Left lung (tissue), 10 donors: ENCODE results near the gene DLGAP1. TPM values are rescaled to one million over a fixed set of nuclear protein-coding genes. Genes with fewer than 3 reads are reported as not detected.

Experiments
- ATAC-seq: fragments of 200-7000 bp; cut with Tn5 transposase; one replicate; pipeline ENCODE4 v1.9.1; 2020; ENCODE audit warnings: moderate library complexity
- DNase-seq, 4 donors: peaks; one replicate each; pipeline ENCODE4 v3.0.0-alpha.2; 2013 to 2020
- H3K27ac ChIP-seq, 2 donors: fragments of 200-600 bp; sonication (generic) in 1 of 2; one replicate each; pipeline versions ENCODE4 v1.5.0 to v1.8.0; 2020 to 2021
- H3K27me3 ChIP-seq, 2 donors: fragments of 200-600 bp; sonication (generic) in 1 of 2; one replicate each; pipeline versions ENCODE4 v1.5.0 to v1.8.0; 2020 to 2021
- H3K36me3 ChIP-seq, 2 donors: fragments of 200-600 bp; sonication (generic) in 1 of 2; one replicate each; pipeline versions ENCODE4 v1.5.0 to v1.8.0; 2020 to 2021
- H3K4me1 ChIP-seq, 2 donors: fragments of 200-600 bp; one replicate each; pipeline ENCODE4 v1.8.0; 2021
- H3K4me3 ChIP-seq, 2 donors: fragments of 200-600 bp; sonication (generic) in 1 of 2; one replicate each; pipeline versions ENCODE4 v1.5.0 to v1.8.0; 2020 to 2021; ENCODE audit warnings: mild to moderate bottlenecking in 1 of 2
- H3K9me3 ChIP-seq, 2 donors: fragments of 200-600 bp; sonication (generic) in 1 of 2; one replicate each; pipeline versions ENCODE4 v1.5.0 to v1.8.0; 2020 to 2021
- intact Hi-C, 2 donors: fragments of 100-400 bp; cut with DNase I; formaldehyde crosslinking; loops; one replicate each; pipeline versions ENCODE4 v1.11.2 to v1.14.2; 2022
- polyA plus RNA-seq, 6 donors: library from polyadenylated mRNA; unstranded; fragments of 120-200 nt; gene quantifications; one replicate each; pipeline ENCODE4 v1.2.1, GENCODE V29; 2013; ENCODE audit not compliant: insufficient read length in 6 of 6
- total RNA-seq, 2 donors: library from RNA; stranded (reverse); fragmentation: NEBNext Ultra II Directional; extraction: Animal tissue kit (Norgen Biotek cat#: 25700); gene quantifications; one replicate each; pipeline ENCODE4 v1.2.1, GENCODE V29; 2021
- TF ChIP-seq, protein P1 (sequence below), 2 donors: fragments of 200-600 bp; sonication (generic) in 1 of 2; IDR thresholded peaks; one replicate each; pipeline versions ENCODE4 v1.5.0 to v1.8.0; 2021; ENCODE audit warnings: antibody characterized with exemption in 2 of 2
- donor health status: DM: no; HTN: yes; CAD: no.
- donor health status: DM: no; HTN: no; CAD: no.

DLGAP1 gene
- total and polyA plus RNA-seq, 8 donors = 1.6 to 4.0 (median 2.1) TPM

DNA sequence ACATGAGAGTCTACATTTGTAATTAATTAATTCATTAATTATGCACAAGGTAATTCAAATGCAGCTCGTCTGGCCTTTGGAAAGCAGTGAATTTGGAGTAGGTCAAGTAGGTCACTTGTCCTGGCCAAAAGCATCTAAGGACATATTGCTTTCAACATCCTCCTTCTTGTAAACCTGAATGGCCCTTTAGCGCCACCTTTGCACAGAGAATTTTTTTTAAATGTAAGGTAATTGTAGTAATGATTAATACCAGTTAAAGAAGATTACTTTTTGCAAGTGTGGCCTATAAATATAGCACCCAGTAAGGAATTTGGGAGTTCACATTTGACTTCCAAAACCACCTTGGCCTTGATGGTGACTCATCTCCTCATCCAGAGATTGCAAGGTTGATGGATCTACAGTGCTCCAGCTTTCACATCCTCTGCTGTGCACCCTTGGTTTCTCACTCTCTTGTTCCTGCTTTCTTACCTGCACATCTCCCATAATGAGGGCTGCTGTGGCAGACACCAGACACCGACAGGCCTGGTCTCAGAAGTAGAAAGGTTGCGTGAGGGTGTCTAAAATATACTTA, 523.5 kb downstream of the DLGAP1 start:
- TF ChIP-seq, protein P1, sequence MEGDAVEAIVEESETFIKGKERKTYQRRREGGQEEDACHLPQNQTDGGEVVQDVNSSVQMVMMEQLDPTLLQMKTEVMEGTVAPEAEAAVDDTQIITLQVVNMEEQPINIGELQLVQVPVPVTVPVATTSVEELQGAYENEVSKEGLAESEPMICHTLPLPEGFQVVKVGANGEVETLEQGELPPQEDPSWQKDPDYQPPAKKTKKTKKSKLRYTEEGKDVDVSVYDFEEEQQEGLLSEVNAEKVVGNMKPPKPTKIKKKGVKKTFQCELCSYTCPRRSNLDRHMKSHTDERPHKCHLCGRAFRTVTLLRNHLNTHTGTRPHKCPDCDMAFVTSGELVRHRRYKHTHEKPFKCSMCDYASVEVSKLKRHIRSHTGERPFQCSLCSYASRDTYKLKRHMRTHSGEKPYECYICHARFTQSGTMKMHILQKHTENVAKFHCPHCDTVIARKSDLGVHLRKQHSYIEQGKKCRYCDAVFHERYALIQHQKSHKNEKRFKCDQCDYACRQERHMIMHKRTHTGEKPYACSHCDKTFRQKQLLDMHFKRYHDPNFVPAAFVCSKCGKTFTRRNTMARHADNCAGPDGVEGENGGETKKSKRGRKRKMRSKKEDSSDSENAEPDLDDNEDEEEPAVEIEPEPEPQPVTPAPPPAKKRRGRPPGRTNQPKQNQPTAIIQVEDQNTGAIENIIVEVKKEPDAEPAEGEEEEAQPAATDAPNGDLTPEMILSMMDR (IDR thresholded peaks at IDR 0.05) = no peak
- no peak for ATAC-seq
- Histone ChIP-seq H3K36me3 (no peaks in the 10 kb centered on the region), H3K27me3 (no peaks in the 10 kb centered on the region), H3K4me3 (no peak overlapping the region), H3K9me3 (no peaks in the 10 kb centered on the region), H3K4me1 (no peaks in the 10 kb centered on the region), H3K27ac (no peak overlapping the region)
- no peak for DNase-seq
- intact Hi-C loops = no loop called here

DNA sequence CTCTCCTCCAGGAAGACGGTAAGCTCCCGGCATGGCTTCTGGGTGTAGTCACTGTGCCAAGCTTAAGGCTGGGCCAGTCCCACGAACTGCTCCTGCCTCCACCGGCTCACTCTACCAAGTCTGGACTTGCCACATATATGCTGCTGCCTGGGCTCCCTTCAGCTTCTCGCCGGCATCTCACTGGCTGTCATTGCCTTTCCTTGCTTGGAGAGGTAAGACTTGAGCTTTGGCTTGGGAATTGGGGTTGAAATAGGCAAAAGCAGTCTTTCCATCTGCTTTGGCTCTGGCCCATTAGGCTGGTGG, 524.1 kb downstream of the DLGAP1 start:
- Histone ChIP-seq H3K9me3 (no peaks in the 10 kb centered on the region), H3K4me1 (no peaks in the 10 kb centered on the region), H3K27ac (no peak overlapping the region), H3K4me3 (no peak overlapping the region), H3K27me3 (no peaks in the 10 kb centered on the region), H3K36me3 (no peaks in the 10 kb centered on the region)
- intact Hi-C loops = no loop called here
- no peak for ATAC-seq
- DNase-seq = no peak
- TF ChIP-seq, protein P1 (IDR thresholded peaks at IDR 0.05) = no peak

DNA sequence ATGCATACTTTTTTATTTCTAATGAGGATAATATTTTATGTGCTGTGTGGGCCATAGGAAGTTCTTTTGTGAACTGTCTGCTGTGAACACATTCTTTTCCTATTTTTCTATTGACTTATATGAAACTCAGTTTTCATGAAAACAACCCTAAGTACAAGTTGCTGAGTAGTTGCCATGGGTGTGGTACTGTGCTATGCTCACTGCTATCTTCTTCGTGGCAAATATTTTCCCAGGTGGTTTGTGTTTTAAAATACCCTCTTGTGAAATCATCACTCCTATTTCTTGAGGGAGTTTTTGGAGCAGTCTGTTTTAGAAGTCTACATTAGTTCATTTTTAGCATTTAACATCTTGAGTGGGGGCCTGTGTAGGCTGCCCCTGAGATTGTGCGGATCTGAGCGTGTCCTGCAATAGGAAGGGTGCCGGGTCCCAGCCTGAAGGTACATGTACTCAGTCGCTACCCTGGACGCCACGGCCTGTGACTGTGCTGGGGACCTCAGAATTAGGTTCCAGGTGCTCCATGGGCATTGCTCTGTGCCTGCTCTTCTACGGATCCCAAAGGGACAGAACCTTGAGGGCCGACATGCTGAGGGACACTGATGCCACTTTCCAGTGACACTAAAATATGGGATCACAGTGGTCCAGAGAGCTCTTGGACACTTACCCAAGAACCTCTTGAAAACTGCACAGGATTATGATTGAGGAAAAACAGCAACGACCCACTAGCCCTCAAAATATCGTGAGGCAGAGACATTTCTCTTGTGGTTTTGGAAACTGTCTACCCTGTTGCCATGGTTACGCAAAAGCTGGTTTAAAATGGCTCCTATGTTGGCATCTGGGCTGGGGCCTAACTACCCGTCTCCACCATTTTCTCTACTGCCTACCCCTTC, 524.7 kb downstream of the DLGAP1 start:
- no peak overlapping the region for H3K4me3 ChIP-seq
- no peaks in the 10 kb centered on the region for H3K9me3 ChIP-seq
- TF ChIP-seq, protein P1 (IDR thresholded peaks at IDR 0.05) = no peak
- no peaks in the 10 kb centered on the region for H3K4me1 ChIP-seq
- intact Hi-C loops = no loop called here
- DNase-seq = peak in 1 of 4 donors; percentile 66
- no peak overlapping the region for H3K27ac ChIP-seq
- no peak for ATAC-seq
- no peaks in the 10 kb centered on the region for H3K36me3 ChIP-seq
- H3K27me3 ChIP-seq = no peaks in the 10 kb centered on the region

DNA sequence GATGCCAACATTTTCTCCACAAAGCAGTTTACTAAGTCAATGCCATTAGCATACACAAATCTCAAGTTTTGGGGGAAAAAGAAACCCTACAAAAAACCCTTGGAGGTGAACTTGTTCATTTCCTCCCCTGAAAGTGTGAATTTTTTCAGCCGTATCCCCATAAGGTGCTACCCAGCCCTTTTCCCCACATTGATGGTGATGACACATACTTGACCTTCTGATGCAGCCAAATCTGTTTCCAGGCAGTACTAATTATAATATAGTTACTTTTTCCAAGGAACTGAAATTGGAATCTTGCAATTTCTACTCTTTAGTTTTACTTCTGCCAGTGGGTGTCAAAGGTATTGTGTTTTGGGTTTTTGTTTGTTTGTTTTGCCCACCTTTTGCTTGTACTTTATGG, 530.7 kb downstream of the DLGAP1 start:
- Histone ChIP-seq H3K4me3 (no peak overlapping the region), H3K9me3 (no peaks in the 10 kb centered on the region), H3K36me3 (no peaks in the 10 kb centered on the region), H3K27ac (no peak overlapping the region), H3K4me1 (no peaks in the 10 kb centered on the region), H3K27me3 (no peaks in the 10 kb centered on the region)
- DNase-seq (no peak), ATAC-seq (no peak)
- intact Hi-C loops = no loop called here
- TF ChIP-seq, protein P1 (IDR thresholded peaks at IDR 0.05) = no peak

DNA sequence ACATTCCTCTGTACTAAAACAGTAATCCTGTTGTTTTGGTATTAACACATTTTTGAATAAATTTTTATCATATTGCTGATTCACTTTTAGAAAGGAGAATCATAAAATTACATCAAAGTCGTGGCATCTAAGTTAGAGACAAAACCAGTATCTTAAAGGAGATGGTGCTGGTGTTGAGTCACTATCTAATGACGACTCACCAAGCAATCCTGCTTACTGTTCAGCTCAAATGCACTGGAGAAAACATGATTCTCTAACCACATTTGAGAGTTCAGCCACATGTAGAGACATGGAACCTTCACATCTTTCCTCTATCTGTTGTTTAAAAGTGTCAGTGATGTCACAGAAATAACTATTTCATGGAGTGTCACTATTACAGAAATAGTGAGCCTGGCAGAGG, 531.4 kb downstream of the DLGAP1 start:
- Histone ChIP-seq H3K4me3 (no peak overlapping the region), H3K4me1 (no peaks in the 10 kb centered on the region), H3K27ac (no peak overlapping the region), H3K36me3 (no peaks in the 10 kb centered on the region), H3K27me3 (no peaks in the 10 kb centered on the region), H3K9me3 (no peaks in the 10 kb centered on the region)
- intact Hi-C loops = no loop called here
- DNase-seq (no peak), ATAC-seq (peak; percentile 15)
- TF ChIP-seq, protein P1 (IDR thresholded peaks at IDR 0.05) = no peak
